AG10803 (cell line): ENCODE measurements around the gene SERHL2.
"Not testable (repeated sequence)": the region's sequence is repeated elsewhere in the genome, so short reads cannot be mapped to it uniquely, and the experiment has no call there.

Source experiments
- DNase-seq: peaks from one replicate; pipeline ENCODE4 v3.0.0; 2010; ENCODE audit warnings: low read depth
- H3K4me3 ChIP-seq: 2 replicates; pipeline ENCODE4 v1.5.1; 2011; ENCODE audit warnings: mild to moderate bottlenecking, low read length, control low read depth
- CTCF ChIP-seq: conservative IDR thresholded peaks from 2 replicates; pipeline ENCODE4 v1.5.1; 2011; ENCODE audit warnings: mild to moderate bottlenecking, low read length, control low read depth, inconsistent platforms

Gene SERHL2

GRCh38 chr22:42601879-42602465, 48.2 kb downstream of the SERHL2 start:
- no peak for DNase-seq
- no peak overlapping the region for H3K4me3 ChIP-seq
- TF ChIP-seq CTCF = no peak

GRCh38 chr22:42602470-42602869, 48.7 kb downstream of the SERHL2 start:
- TF ChIP-seq CTCF = no peak
- DNase-seq = no peak
- no peak overlapping the region for H3K4me3 ChIP-seq

GRCh38 chr22:42603427-42603826, 49.7 kb downstream of the SERHL2 start:
- DNase-seq = no peak
- H3K4me3 ChIP-seq = no peak overlapping the region
- TF ChIP-seq CTCF = no peak

- peak; percentile 43 for DNase-seq
- TF ChIP-seq CTCF = no peak
- no peak overlapping the region for H3K4me3 ChIP-seq
Measured at GRCh38 chr22:42604403-42604802, 50.6 kb downstream of the SERHL2 start.

GRCh38 chr22:42607641-42608040, 53.9 kb downstream of the SERHL2 start:
- not testable (repeated sequence) for DNase-seq, H3K4me3 ChIP-seq

- no peak overlapping the region for H3K4me3 ChIP-seq
- TF ChIP-seq CTCF = no peak
- DNase-seq = no peak
Measured at GRCh38 chr22:42608136-42608822, 54.5 kb downstream of the SERHL2 start.

- no peak for TF ChIP-seq CTCF
- DNase-seq = peak; percentile 46
- H3K4me3 ChIP-seq = no peak overlapping the region
Measured at GRCh38 chr22:42608823-42609361, 55.1 kb downstream of the SERHL2 start.
